ENCODE results near the gene IGFBP1.

DNA sequence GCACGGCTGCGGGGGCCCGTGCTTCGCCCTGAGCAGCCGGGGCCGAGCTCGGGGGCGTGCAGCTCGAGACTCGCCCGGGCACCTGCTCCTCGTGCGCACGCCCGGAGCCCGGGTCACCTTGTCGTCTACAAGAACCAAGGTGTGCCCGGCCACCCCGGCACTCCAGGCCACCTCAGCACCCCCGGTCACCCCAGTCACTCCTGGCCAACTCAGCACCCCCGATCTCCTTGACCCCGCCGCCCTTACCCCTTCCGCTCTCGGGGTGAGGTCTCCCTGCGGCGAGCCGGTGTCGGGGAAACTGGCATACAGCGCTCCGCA, 33.1 kb downstream of the IGFBP1 start:
- TF ChIP-seq, protein P1, sequence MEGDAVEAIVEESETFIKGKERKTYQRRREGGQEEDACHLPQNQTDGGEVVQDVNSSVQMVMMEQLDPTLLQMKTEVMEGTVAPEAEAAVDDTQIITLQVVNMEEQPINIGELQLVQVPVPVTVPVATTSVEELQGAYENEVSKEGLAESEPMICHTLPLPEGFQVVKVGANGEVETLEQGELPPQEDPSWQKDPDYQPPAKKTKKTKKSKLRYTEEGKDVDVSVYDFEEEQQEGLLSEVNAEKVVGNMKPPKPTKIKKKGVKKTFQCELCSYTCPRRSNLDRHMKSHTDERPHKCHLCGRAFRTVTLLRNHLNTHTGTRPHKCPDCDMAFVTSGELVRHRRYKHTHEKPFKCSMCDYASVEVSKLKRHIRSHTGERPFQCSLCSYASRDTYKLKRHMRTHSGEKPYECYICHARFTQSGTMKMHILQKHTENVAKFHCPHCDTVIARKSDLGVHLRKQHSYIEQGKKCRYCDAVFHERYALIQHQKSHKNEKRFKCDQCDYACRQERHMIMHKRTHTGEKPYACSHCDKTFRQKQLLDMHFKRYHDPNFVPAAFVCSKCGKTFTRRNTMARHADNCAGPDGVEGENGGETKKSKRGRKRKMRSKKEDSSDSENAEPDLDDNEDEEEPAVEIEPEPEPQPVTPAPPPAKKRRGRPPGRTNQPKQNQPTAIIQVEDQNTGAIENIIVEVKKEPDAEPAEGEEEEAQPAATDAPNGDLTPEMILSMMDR (IDR thresholded peaks at IDR 0.05) = no peak
- TF ChIP-seq POLR2AphosphoS5 (IDR thresholded peaks at IDR 0.05) = no peak
- no peak for TF ChIP-seq POLR2A (IDR thresholded peaks at IDR 0.05)

All from prostate gland (tissue), 2 donors.